Esophagus squamous epithelium (tissue), 4 donors: Measurements from ENCODE around the gene CEP128.

Source experiments
- CTCF ChIP-seq, 6 experiments: fragments of 450-650 bp in 4 of 6; fragments of 200-600 bp in 2 of 6; sonication (generic) in 2 of 6; IDR thresholded peaks; one replicate each; pipeline ENCODE4 v1.5.1; 2016 to 2019; ENCODE audit warnings: antibody characterized with exemption in 6 of 6, mild to moderate bottlenecking in 4 of 6, moderate library complexity in 4 of 6
- POLR2A ChIP-seq, 4 donors: fragments of 450-650 bp; IDR thresholded peaks; one replicate each; pipeline ENCODE4 v1.6.1; 2017; ENCODE audit warnings: antibody characterized with exemption in 4 of 4, mild to moderate bottlenecking in 4 of 4, moderate library complexity in 3 of 4

- TF ChIP-seq POLR2A (IDR thresholded peaks at IDR 0.05): no peak
- TF ChIP-seq CTCF (IDR thresholded peaks at IDR 0.05): no peak
Measured at GRCh38 chr14:80523518-80524117, 417.9 kb downstream of the CEP128 start.
